ENCODE results near the gene RSPH3.
"Not testable (repeated sequence)": the region's sequence is repeated elsewhere in the genome, so short reads cannot be mapped to it uniquely, and the experiment has no call there.

The RSPH3 gene

DNA sequence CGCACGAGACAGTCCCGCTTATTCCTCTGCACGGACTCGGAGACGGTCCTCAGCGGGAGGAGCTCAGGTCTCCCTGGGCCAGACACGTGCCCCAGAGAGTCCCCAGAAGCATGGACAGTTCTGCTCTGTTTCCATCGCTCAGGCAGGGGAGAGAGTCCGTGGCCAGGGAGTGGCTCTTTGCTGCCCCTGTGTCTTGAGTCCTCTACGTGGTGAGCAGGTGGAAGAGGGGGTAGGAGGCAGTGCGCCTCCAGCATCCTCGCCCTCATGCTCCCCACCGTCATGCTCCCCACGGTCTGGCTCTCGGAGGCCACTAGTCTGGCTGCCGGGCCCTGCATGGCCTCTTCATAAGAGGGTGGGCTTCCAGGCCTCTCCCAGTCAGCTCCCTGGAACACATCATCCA, 35.9 kb upstream of the RSPH3 start:
- H3K27ac ChIP-seq: peak overlapping the region; percentile 37 to 100 (median 98); a peak in 21 of 22 replicates
- no peaks in the 10 kb centered on the region for H3K27me3 ChIP-seq
- H3K4me2 ChIP-seq: peak overlapping the region; percentile 72 to 98 (median 91)
- H3K4me1 ChIP-seq: peaks cover 45 to 89% (median 54%) of the 10 kb centered on the region in 10 experiments
- peak overlapping the region in 4 of 10 experiments; percentile 60 to 87 (median 86); a peak in 6 of 20 replicates for H3K4me3 ChIP-seq
- no peaks in the 10 kb centered on the region for H3K9me3 ChIP-seq (replicated peaks in 1 of 11)
- no peak for TF ChIP-seq Cebpa-rat (IDR thresholded peaks at IDR 0.05)
- H3K9ac ChIP-seq: peak overlapping the region; percentile 50 to 95 (median 93); a peak in 18 of 22 replicates
- peaks cover 0 to 19% (median 0%) of the 10 kb centered on the region in 11 experiments; a peak in 6 of 22 replicates for H4K20me1 ChIP-seq
- H3K36me3 ChIP-seq: peaks cover 35 to 61% (median 56%) of the 10 kb centered on the region in 11 experiments

DNA sequence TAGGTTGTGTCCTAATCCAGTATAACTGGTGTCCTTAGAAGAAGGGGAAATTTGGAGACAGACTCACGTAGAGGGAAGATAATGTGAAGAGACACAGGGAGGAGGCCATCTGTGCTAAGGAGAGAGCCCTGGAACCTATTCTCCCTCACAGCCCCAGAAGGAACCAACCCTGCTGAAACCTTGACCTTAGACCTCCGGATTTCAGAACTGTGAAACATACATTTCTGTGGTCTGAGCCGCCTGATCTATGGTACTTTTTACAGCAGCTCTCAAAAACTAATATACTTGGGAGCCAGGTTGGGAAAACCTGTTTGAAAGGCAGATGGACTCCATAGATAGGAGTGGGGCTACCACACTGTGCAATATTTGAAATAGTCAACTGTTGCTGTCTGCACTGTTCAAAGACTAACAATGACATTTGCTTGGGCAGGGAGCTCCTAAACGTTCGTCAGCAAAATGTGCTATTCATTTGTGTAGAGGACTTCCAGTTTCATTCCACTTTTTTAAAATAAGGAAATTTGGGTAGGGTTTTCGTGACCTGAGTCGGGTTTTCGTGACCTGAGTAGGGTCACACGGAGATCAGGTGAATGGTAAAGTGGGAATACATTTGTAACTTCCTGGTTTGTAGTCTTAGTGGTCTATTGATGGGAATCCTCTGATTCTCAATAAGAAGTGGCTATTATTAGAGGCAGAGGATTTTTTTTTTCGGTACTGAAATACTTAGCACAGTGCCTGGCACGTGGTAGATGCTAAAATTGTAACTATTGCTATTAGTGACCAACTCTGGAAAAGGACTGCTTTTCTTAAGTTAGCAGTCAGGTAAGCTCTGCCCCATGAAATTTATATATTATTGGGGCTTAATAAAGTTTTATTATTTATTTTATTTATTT, 33.4 kb upstream of the RSPH3 start:
- H3K27ac ChIP-seq: peak overlapping the region in 10 of 11 experiments; percentile 4 to 58 (median 32); a peak in 15 of 22 replicates
- no peak for TF ChIP-seq Cebpa-rat (IDR thresholded peaks at IDR 0.05)
- no peaks in the 10 kb centered on the region for H3K9me3 ChIP-seq (replicated peaks in 1 of 11)
- H3K4me2 ChIP-seq: peak overlapping the region in 4 of 11 experiments; percentile 2 to 80 (median 70); a peak in 6 of 22 replicates
- peaks cover 0 to 19% (median 0%) of the 10 kb centered on the region in 11 experiments; a peak in 6 of 22 replicates for H4K20me1 ChIP-seq
- no peak overlapping the region for H3K4me3 ChIP-seq
- H3K9ac ChIP-seq: no peak overlapping the region
- no peaks in the 10 kb centered on the region for H3K27me3 ChIP-seq
- H3K4me1 ChIP-seq: peaks cover 25 to 79% (median 36%) of the 10 kb centered on the region in 10 experiments
- H3K36me3 ChIP-seq: peaks cover 26 to 41% (median 39%) of the 10 kb centered on the region in 11 experiments

DNA sequence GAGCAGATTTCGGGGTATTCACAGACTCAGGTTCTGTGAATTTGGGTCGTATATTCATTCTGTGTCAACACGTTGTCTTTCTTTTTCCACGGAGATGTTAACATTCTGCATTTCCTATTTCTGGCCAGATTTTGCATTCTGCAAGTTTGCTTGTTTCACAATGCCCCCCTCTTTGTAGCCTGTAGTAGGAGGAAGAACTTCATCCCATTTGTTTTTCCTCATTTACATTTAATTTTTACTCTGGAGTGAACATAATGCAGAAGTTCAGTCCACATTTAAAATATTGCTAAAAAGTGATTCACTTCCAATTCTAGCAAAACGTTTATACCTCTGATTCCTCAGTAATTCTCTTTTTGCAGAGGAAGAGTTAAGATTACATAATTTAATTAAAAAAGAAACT, 31.8 kb upstream of the RSPH3 start:
- no peak overlapping the region for H3K9ac ChIP-seq
- peaks cover 0 to 19% (median 0%) of the 10 kb centered on the region in 11 experiments; a peak in 6 of 22 replicates for H4K20me1 ChIP-seq
- H3K27ac ChIP-seq: peak overlapping the region in 4 of 11 experiments; percentile 3 to 58 (median 10); a peak in 1 of 22 replicates
- H3K4me2 ChIP-seq: peak overlapping the region in 3 of 11 experiments; percentile 65 to 80 (median 74); a peak in 7 of 22 replicates
- TF ChIP-seq Cebpa-rat (IDR thresholded peaks at IDR 0.05): no peak
- peaks cover 14 to 25% (median 24%) of the 10 kb centered on the region in 11 experiments for H3K36me3 ChIP-seq
- no peak overlapping the region for H3K4me3 ChIP-seq
- no peaks in the 10 kb centered on the region for H3K9me3 ChIP-seq (replicated peaks in 1 of 11)
- H3K27me3 ChIP-seq: no peaks in the 10 kb centered on the region
- H3K4me1 ChIP-seq: peaks cover 10 to 71% (median 21%) of the 10 kb centered on the region in 10 experiments

DNA sequence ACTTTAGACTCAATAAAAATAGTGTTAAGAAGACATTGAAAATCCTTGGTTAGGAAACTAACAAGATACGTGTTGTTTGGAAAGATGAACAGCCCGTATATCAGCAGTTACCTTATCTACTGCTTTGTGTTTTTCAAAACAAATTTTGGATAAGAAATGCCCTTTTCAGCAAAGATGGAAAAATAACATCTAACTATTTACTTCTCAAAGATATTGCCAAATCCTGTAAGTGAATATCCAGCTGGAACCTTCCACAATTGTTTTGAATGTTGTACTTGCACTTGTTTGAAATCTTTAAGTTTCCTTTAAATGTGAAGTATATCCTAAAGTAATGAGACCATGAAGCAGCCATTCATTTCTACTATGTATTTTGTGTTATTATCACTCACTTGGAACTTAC, 30.2 kb upstream of the RSPH3 start:
- Histone ChIP-seq H3K9ac (no peak overlapping the region), H3K4me3 (no peak overlapping the region), H3K4me1 (peaks cover 0 to 54% (median 5%) of the 10 kb centered on the region in 10 experiments; a peak in 11 of 20 replicates), H3K36me3 (peaks cover 0 to 20% (median 8%) of the 10 kb centered on the region in 11 experiments; a peak in 18 of 22 replicates), H3K9me3 (replicated peaks in 1 of 11) (peaks cover 10 to 14% (median 13%) of the 10 kb centered on the region in 11 experiments), H4K20me1 (peaks cover 0 to 6% (median 0%) of the 10 kb centered on the region in 11 experiments; a peak in 3 of 22 replicates), H3K4me2 (no peak overlapping the region), H3K27ac (no peak overlapping the region), H3K27me3 (no peaks in the 10 kb centered on the region)
- no peak for TF ChIP-seq Cebpa-rat (IDR thresholded peaks at IDR 0.05)

DNA sequence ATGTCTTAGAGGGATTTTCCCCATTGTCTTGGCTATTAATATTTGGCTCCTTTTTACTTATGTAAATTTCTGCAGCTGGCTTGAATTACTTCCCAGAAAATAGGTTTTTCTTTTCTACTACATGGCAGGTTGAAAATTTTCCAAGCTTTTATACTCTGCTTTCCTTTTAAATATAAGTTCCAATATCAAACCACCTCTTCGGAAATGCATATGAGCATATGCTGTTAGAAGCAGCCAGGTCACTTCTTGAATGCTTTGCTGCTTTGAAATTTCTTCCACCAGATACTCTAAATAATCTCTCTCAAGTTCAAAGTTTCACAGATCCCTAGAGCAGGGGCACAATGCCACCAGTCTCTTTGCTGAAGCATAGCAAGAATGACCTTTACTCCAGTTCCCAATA, 25.2 kb upstream of the RSPH3 start:
- peaks cover 0 to 24% (median 8%) of the 10 kb centered on the region in 11 experiments; a peak in 13 of 22 replicates for H3K36me3 ChIP-seq
- H3K27ac ChIP-seq, H3K4me3 ChIP-seq, H3K4me1 ChIP-seq, H3K27me3 ChIP-seq, H3K4me2 ChIP-seq, H4K20me1 ChIP-seq, H3K9ac ChIP-seq: not testable (repeated sequence)
- peaks cover 28 to 34% (median 30%) of the 10 kb centered on the region in 11 experiments for H3K9me3 ChIP-seq (replicated peaks in 1 of 11)

DNA sequence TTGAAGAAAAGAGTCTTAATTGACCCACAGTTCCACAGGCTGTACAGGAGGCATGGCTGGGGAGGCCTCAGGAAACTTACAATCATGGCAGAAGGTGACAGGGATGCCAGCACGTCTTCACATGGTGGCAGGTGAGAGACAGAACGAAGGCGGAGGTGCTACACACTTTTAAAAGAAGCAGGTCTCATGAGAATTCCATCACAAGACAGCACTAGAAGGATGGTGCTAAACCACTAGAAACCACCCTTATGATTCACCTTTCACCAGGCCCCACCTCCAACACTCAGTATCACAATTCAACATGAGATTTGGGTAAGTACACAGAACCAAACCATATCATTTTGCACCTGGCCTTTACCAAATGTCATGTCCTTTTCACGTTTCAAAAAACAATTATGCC, 23.9 kb upstream of the RSPH3 start:
- no peaks in the 10 kb centered on the region for H3K27me3 ChIP-seq
- no peak for TF ChIP-seq Cebpa-rat (IDR thresholded peaks at IDR 0.05)
- H3K27ac ChIP-seq: no peak overlapping the region
- H3K4me2 ChIP-seq: no peak overlapping the region
- peaks cover 28 to 34% (median 30%) of the 10 kb centered on the region in 11 experiments for H3K9me3 ChIP-seq (replicated peaks in 1 of 11)
- H3K36me3 ChIP-seq: peaks cover 0 to 24% (median 8%) of the 10 kb centered on the region in 11 experiments; a peak in 13 of 22 replicates
- H3K4me1 ChIP-seq: peaks cover 0 to 7% (median 0%) of the 10 kb centered on the region in 10 experiments; a peak in 3 of 20 replicates
- no peak overlapping the region for H3K9ac ChIP-seq
- H4K20me1 ChIP-seq: no peaks in the 10 kb centered on the region
- no peak overlapping the region for H3K4me3 ChIP-seq

DNA sequence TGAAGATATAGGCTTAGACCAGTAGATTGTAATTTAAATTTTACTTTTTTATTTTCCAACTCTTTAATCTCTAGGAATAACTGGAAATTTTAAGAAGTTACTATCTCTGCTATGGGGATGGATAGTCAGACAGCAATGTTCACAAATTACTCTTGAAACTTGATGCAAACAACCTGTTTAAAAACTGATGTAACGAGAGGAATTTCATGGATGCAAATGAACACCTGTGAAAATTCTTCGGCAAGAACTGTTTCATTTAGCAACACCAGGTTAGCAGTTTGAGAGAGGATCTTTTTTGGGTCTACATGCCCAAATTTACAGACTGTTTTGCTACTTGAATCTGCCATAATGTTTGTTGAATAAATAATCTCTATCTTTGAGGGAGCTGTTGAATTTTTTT, 20.0 kb upstream of the RSPH3 start:
- Histone ChIP-seq H3K9ac (no peak overlapping the region), H3K4me3 (no peak overlapping the region), H3K36me3 (peaks cover 0 to 17% (median 7%) of the 10 kb centered on the region in 11 experiments; a peak in 12 of 22 replicates), H3K9me3 (replicated peaks in 1 of 11) (peaks cover 16 to 27% (median 24%) of the 10 kb centered on the region in 11 experiments), H3K27me3 (no peaks in the 10 kb centered on the region), H4K20me1 (no peaks in the 10 kb centered on the region), H3K4me2 (no peak overlapping the region), H3K4me1 (peaks cover 6 to 16% (median 13%) of the 10 kb centered on the region in 10 experiments; a peak in 18 of 20 replicates), H3K27ac (no peak overlapping the region)
- no peak for TF ChIP-seq Cebpa-rat (IDR thresholded peaks at IDR 0.05)

DNA sequence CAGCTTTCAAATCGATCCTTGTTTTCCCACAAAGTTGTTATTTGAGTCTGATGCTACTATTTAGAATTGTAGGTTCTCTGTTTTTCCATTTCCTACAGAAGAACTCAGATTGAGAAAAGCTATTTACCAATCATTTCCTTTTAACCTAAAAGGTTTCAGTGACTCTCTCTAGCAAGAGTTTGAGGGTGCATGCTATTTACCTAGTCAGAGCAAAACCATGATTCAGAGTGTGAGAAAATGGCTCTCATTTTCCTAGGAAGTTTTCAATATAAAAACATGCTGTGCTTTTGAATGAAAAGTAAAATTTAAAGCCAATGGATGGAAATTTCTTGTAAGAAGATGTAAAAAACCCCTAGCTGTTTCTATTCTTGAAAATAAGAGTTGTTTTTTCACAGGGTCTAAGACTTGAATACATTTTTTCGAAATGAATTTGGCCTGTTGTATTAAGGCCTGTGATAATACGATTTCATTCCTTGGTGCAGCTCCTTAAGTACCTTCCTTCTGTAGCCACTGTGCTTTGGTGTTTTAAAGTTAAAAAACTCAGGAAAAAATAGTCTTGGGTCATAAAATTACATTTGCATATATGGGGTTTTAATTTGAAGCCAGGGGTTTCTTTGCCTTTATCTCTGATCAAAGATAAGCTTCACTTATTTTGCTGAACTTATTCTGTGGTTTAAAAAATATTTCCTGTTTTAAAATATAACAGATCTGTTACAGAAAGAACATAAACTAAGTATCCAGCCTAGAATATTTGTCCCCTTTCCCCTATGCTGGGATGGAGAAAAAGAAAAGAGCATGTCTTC, 18.0 kb upstream of the RSPH3 start:
- H3K9ac ChIP-seq: peak overlapping the region in 5 of 11 experiments; percentile 5 to 45 (median 12); a peak in 4 of 22 replicates
- H3K27me3 ChIP-seq: no peaks in the 10 kb centered on the region
- TF ChIP-seq Cebpa-rat (IDR thresholded peaks at IDR 0.05): no peak
- peak overlapping the region; percentile 8 to 48 (median 25); a peak in 19 of 22 replicates for H3K4me2 ChIP-seq
- no peaks in the 10 kb centered on the region for H4K20me1 ChIP-seq
- H3K4me3 ChIP-seq: no peak overlapping the region
- H3K9me3 ChIP-seq (replicated peaks in 1 of 11): peaks cover 0 to 13% (median 8%) of the 10 kb centered on the region in 11 experiments; a peak in 12 of 22 replicates
- H3K36me3 ChIP-seq: peaks cover 0 to 6% (median 0%) of the 10 kb centered on the region in 11 experiments; a peak in 1 of 22 replicates
- peaks cover 12 to 24% (median 18%) of the 10 kb centered on the region in 10 experiments; a peak in 18 of 20 replicates for H3K4me1 ChIP-seq
- 0 out of 22 replicates have a peak overlapping the region, but pooled peaks of 1 of the 11 experiments have one; percentile 10 for H3K27ac ChIP-seq
